OCI-LY3 (cell line): ENCODE results near the gene TSPAN3.

Source experiments
- H2AFZ ChIP-seq: fragments of 200-600, 300-600 bp; shearing (Covaris generic); 2 replicates; pipeline ENCODE4 v1.6.0; 2014; ENCODE audit warnings: antibody characterized with exemption, low read depth, low read length
- H3K27ac ChIP-seq: fragments of 200-600, 300-600 bp; sonication (generic); 2 replicates; pipeline ENCODE4 v1.5.1; 2014; ENCODE audit warnings: mild to moderate bottlenecking, low read length, moderate library complexity, mixed read lengths
- H3K27me3 ChIP-seq: fragments of 200-600, 300-600 bp; sonication (generic); 2 replicates; pipeline ENCODE4 v1.6.1; 2014; ENCODE audit warnings: low read depth, low read length, mixed read lengths
- H3K36me3 ChIP-seq: fragments of 200-600, 300-600 bp; sonication (generic); replicated peaks from 2 replicates; pipeline ENCODE3; 2014; ENCODE audit warnings: low read depth, low read length, mixed read lengths
- H3K4me1 ChIP-seq: fragments of 300-600, 200-600 bp; sonication (generic); 2 replicates; pipeline ENCODE4 v1.6.1; 2014; ENCODE audit warnings: low read length, mixed read lengths
- H3K4me2 ChIP-seq: fragments of 200-600, 300-600 bp; sonication (generic); 2 replicates; pipeline ENCODE4 v1.6.1; 2014; ENCODE audit warnings: low read length, mixed read lengths
- H3K4me3 ChIP-seq: fragments of 300-600, 200-600 bp; sonication (generic); 2 replicates; pipeline ENCODE4 v1.5.1; 2014; ENCODE audit warnings: antibody characterized with exemption, mild to moderate bottlenecking, low read length, moderate library complexity
- H3K79me2 ChIP-seq: fragments of 300-600, 200-600 bp; shearing (Covaris generic); 2 replicates; pipeline ENCODE4 v1.6.1; 2014; ENCODE audit warnings: mild to moderate bottlenecking, low read length, mixed read lengths
- H3K9ac ChIP-seq: fragments of 300-600, 200-600 bp; shearing (Covaris generic); 2 replicates; pipeline ENCODE4 v1.6.0; 2014; ENCODE audit warnings: mild to moderate bottlenecking, low read length, moderate library complexity
- H3K9me3 ChIP-seq: fragments of 200-600, 300-600 bp; shearing (Covaris generic); 2 replicates; pipeline ENCODE4 v1.6.1; 2014; ENCODE audit warnings: low read length, mixed read lengths; ENCODE audit not compliant: insufficient read depth
- H4K20me1 ChIP-seq: fragments of 200-600, 300-600 bp; sonication (generic); 2 replicates; pipeline ENCODE4 v1.6.1; 2016; ENCODE audit warnings: low read length, mixed read lengths; ENCODE audit not compliant: insufficient read depth
- EZH2phosphoT487 ChIP-seq: fragments of 200-600 bp; shearing (Covaris generic); IDR thresholded peaks from 2 replicates; pipeline ENCODE4 v1.6.1; 2018; ENCODE audit warnings: antibody characterized with exemption, mixed run types, low read depth
- TF ChIP-seq, protein P1 (sequence below): fragments of 200-600, 300-600 bp; sonication (generic); IDR thresholded peaks from 2 replicates; pipeline ENCODE4 v1.5.1; 2014; ENCODE audit warnings: antibody characterized with exemption, low read length, low read depth

TSPAN3 gene

GRCh38 chr15:77042955-77043920, 27.7 kb downstream of the TSPAN3 start:
- Histone ChIP-seq H3K27me3 (no peaks in the 10 kb centered on the region), H2AFZ (no peak overlapping the region), H3K36me3 (peaks cover 62% of the 10 kb centered on the region), H4K20me1 (no peaks in the 10 kb centered on the region), H3K9me3 (no peaks in the 10 kb centered on the region), H3K9ac (no peak overlapping the region), H3K79me2 (no peaks in the 10 kb centered on the region), H3K4me3 (no peak overlapping the region), H3K4me2 (no peak overlapping the region), H3K4me1 (0 out of 2 replicates have a peak, but pooled peaks cover 6% of the 10 kb centered on the region), H3K27ac (no peak overlapping the region)
- no peak for TF ChIP-seq EZH2phosphoT487
- TF ChIP-seq, protein P1, sequence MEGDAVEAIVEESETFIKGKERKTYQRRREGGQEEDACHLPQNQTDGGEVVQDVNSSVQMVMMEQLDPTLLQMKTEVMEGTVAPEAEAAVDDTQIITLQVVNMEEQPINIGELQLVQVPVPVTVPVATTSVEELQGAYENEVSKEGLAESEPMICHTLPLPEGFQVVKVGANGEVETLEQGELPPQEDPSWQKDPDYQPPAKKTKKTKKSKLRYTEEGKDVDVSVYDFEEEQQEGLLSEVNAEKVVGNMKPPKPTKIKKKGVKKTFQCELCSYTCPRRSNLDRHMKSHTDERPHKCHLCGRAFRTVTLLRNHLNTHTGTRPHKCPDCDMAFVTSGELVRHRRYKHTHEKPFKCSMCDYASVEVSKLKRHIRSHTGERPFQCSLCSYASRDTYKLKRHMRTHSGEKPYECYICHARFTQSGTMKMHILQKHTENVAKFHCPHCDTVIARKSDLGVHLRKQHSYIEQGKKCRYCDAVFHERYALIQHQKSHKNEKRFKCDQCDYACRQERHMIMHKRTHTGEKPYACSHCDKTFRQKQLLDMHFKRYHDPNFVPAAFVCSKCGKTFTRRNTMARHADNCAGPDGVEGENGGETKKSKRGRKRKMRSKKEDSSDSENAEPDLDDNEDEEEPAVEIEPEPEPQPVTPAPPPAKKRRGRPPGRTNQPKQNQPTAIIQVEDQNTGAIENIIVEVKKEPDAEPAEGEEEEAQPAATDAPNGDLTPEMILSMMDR: no peak

DNA sequence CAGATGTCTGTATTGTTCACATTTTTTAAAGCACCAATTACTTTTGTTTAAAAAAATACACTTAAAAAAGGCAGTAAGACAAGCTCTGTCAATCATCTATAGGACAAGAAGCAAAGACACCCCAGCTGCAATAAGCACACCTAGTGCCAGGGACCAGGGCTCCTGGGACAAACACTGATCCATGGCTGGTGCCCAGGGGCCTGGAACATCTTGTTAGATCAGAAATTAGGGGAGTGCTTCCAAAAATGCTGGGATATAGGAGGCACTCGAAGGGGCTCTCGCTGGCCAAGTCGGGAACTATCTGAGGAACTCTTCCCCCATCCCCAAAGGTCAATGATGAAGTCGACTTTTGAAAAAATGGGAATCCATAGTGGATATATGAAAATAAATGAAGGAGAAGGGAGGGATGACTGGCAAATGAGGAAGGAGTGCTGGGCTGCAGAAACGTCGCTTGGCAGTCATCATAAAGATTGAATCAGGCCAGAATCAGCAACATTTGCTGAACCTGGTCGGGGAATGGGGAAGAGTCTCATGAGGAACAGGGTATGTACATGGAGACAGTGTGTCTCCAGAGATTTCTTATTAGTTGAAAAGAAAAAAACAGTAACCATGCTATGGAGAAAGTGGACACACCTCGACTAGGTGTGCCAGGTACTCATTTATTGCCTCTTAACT, 28.5 kb downstream of the TSPAN3 start:
- Histone ChIP-seq H4K20me1 (no peaks in the 10 kb centered on the region), H3K36me3 (peaks cover 62% of the 10 kb centered on the region), H3K27me3 (no peaks in the 10 kb centered on the region), H3K4me2 (no peak overlapping the region), H3K79me2 (no peaks in the 10 kb centered on the region), H3K27ac (no peak overlapping the region), H3K9ac (no peak overlapping the region), H3K4me3 (no peak overlapping the region), H3K9me3 (no peaks in the 10 kb centered on the region), H3K4me1 (0 out of 2 replicates have a peak, but pooled peaks cover 6% of the 10 kb centered on the region), H2AFZ (no peak overlapping the region)
- no peak for TF ChIP-seq EZH2phosphoT487
- TF ChIP-seq, protein P1: no peak

DNA sequence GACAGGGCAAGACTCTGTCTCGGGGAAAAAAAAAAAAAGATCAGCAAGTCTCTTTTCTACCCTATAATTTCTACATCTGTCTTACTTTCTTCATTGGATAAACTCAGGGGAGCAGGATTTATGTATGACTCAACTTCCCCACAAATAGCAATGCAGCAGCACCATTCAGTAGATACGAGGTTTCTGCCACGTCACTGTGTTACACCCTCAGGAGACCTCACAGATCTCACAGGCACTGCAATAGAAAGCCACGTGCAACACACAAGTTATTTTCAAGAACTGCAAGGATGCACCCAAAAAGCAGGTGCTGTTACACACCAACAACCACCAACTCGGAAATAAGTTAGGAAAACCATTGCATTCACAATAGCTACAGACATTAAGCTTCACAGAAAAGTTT, 30.2 kb downstream of the TSPAN3 start:
- Histone ChIP-seq H3K9ac (no peak overlapping the region), H3K27ac (peak overlapping the region; percentile 41), H2AFZ (no peak overlapping the region), H3K4me1 (0 out of 2 replicates have a peak, but pooled peaks cover 6% of the 10 kb centered on the region), H3K27me3 (no peaks in the 10 kb centered on the region), H3K36me3 (peaks cover 64% of the 10 kb centered on the region), H4K20me1 (no peaks in the 10 kb centered on the region; the same call in 1 of the 2 replicates), H3K4me2 (no peak overlapping the region), H3K4me3 (no peak overlapping the region), H3K79me2 (no peaks in the 10 kb centered on the region), H3K9me3 (no peaks in the 10 kb centered on the region)
- TF ChIP-seq EZH2phosphoT487: no peak
- TF ChIP-seq, protein P1: no peak

- no peaks in the 10 kb centered on the region; the same call in 1 of the 2 replicates for H4K20me1 ChIP-seq
- H3K4me2 ChIP-seq: no peak overlapping the region
- no peak overlapping the region for H3K4me3 ChIP-seq
- no peak overlapping the region for H2AFZ ChIP-seq
- TF ChIP-seq, protein P1: no peak
- TF ChIP-seq EZH2phosphoT487: no peak
- 0 out of 2 replicates have a peak, but pooled peaks cover 6% of the 10 kb centered on the region for H3K4me1 ChIP-seq
- no peaks in the 10 kb centered on the region for H3K9me3 ChIP-seq
- H3K79me2 ChIP-seq: no peaks in the 10 kb centered on the region
- H3K27ac ChIP-seq: no peak overlapping the region
- no peaks in the 10 kb centered on the region for H3K27me3 ChIP-seq
- H3K36me3 ChIP-seq: peaks cover 56% of the 10 kb centered on the region
- H3K9ac ChIP-seq: no peak overlapping the region
These were observed 31.1 kb downstream of the TSPAN3 start for GRCh38 chr15:77039848-77040247.
